H1 (cell line): Measurements from ENCODE around the gene LCP1. TPM values are rescaled to one million over a fixed set of nuclear protein-coding genes. Genes with fewer than 3 reads are reported as not detected.

Experiments used
- CTCF ChIA-PET: fragments of 300-600 bp; sonication (Branson Sonifier 250); formaldehyde crosslinking; loops from one replicate; lab custom pipeline; 2021; ENCODE audit not compliant: partially characterized antibody; lab: Charles Lee
- POLR2A ChIA-PET: fragments of 300-600 bp; sonication (Branson Sonifier 250); formaldehyde crosslinking; loops from one replicate; lab custom pipeline; 2021; ENCODE audit warnings: inconsistent platforms; ENCODE audit not compliant: partially characterized antibody; lab: Charles Lee
- DNase-seq, 2 experiments: peaks; one replicate each; pipeline versions ENCODE4 v3.0.0 to v3.0.0-alpha.2; 2010 to 2022; ENCODE audit warnings: low spot score in 2 of 2, low read depth in 1 of 2, mixed read lengths in 1 of 2
- FAIRE-seq: peaks from 2 replicates; lab custom pipeline; 2011; peaks lifted over from hg19 to GRCh38; lab: Jason Lieb, UNC
- H2AFZ ChIP-seq: 2 replicates; pipeline ENCODE4 v1.8.1; 2012; ENCODE audit warnings: low read length, inconsistent platforms
- H2AK5ac ChIP-seq: 2 replicates; pipeline ENCODE4 v1.6.1; 2013; ENCODE audit warnings: low read depth, low read length
- H2BK120ac ChIP-seq: replicated peaks from 2 replicates; pipeline ENCODE3; 2013; ENCODE audit warnings: low read depth, low read length, inconsistent platforms
- H2BK12ac ChIP-seq: 2 replicates; pipeline ENCODE4 v1.6.1; 2013; ENCODE audit warnings: low read depth, low read length
- H2BK15ac ChIP-seq: 2 replicates; pipeline ENCODE4 v1.6.1; 2013; ENCODE audit warnings: low read length
- H2BK20ac ChIP-seq: 2 replicates; pipeline ENCODE4 v1.6.1; 2013; ENCODE audit warnings: low read length
- H2BK5ac ChIP-seq: 2 replicates; pipeline ENCODE4 v1.6.1; 2013; ENCODE audit warnings: low read depth, low read length
- H3K14ac ChIP-seq: 2 replicates; pipeline ENCODE4 v1.6.1; 2013; ENCODE audit warnings: inconsistent platforms; ENCODE audit not compliant: insufficient read length
- H3K18ac ChIP-seq: 2 replicates; pipeline ENCODE4 v1.6.1; 2013; ENCODE audit warnings: low read length; ENCODE audit errors: extremely low read depth
- H3K23ac ChIP-seq: 2 replicates; pipeline ENCODE4 v1.6.1; 2013; ENCODE audit warnings: inconsistent platforms; ENCODE audit not compliant: insufficient read length
- H3K23me2 ChIP-seq: 2 replicates; pipeline ENCODE4 v1.6.1; 2013; ENCODE audit warnings: low read depth, low read length
- H3K27ac ChIP-seq: 2 replicates; pipeline ENCODE4 v1.6.1; 2011; ENCODE audit warnings: low read depth, low read length, inconsistent platforms
- H3K27me3 ChIP-seq, 4 experiments: replicated peaks in 1 of 4; 1 replicate in 1 of 4; 2 replicates in 3 of 4; pipeline versions ENCODE4 v1.6.1 to v1.8.1; 2011 to 2013; ENCODE audit warnings: low read length in 3 of 4, mild to moderate bottlenecking in 3 of 4, inconsistent platforms in 2 of 4, mixed read lengths in 2 of 4, moderate library complexity in 1 of 4; ENCODE audit not compliant: control insufficient read depth in 3 of 4, insufficient read depth in 3 of 4; ENCODE audit errors: extremely low read depth in 1 of 4
- H3K36me3 ChIP-seq, 4 experiments: 2 replicates each; pipeline versions ENCODE4 v1.6.1 to v1.8.1; 2011 to 2013; ENCODE audit warnings: mild to moderate bottlenecking in 4 of 4, low read length in 3 of 4, moderate library complexity in 2 of 4, control low read depth in 1 of 4, inconsistent platforms in 1 of 4; ENCODE audit not compliant: insufficient read depth in 4 of 4, control insufficient read depth in 2 of 4
- H3K4ac ChIP-seq: replicated peaks from 2 replicates; pipeline ENCODE3; 2013; ENCODE audit warnings: low read length, low read depth, mixed read lengths, inconsistent platforms; ENCODE audit not compliant: insufficient read length
- H3K4me1 ChIP-seq, 4 experiments: replicated peaks in 1 of 4; 1 replicate in 1 of 4; 2 replicates in 3 of 4; pipeline versions ENCODE4 v1.6.1 to v1.8.1; 2011 to 2013; ENCODE audit warnings: low read length in 3 of 4, inconsistent platforms in 2 of 4, mixed read lengths in 1 of 4; ENCODE audit not compliant: insufficient read depth in 4 of 4, control insufficient read depth in 3 of 4
- H3K4me2 ChIP-seq, 2 experiments: 2 replicates each; pipeline versions ENCODE4 v1.6.1 to v1.8.1; 2011 to 2013; ENCODE audit warnings: low read depth in 2 of 2, low read length in 2 of 2, control low read depth in 1 of 2, inconsistent platforms in 1 of 2, mild to moderate bottlenecking in 1 of 2; ENCODE audit not compliant: insufficient read depth in 1 of 2
- H3K4me3 ChIP-seq, 4 experiments: fragments of 200-600, 300-600 bp in 1 of 4; sonication (generic), shearing (Covaris generic), sonication (Bioruptor Twin) in 1 of 4; 2 replicates each; pipeline versions ENCODE4 v1.5.1 to v1.8.1; 2011 to 2016; ENCODE audit warnings: low read length in 4 of 4, low read depth in 3 of 4, control low read depth in 2 of 4, inconsistent platforms in 2 of 4, mild to moderate bottlenecking in 2 of 4, mixed read lengths in 1 of 4, moderate library complexity in 1 of 4; ENCODE audit not compliant: insufficient read depth in 2 of 4; ENCODE audit errors: extremely low read depth in 1 of 4
- H3K56ac ChIP-seq: replicated peaks from 2 replicates; pipeline ENCODE3; 2013; ENCODE audit warnings: low read depth, mild to moderate bottlenecking, mixed read lengths, low read length, inconsistent platforms; ENCODE audit not compliant: insufficient read length
- H3K79me1 ChIP-seq: 2 replicates; pipeline ENCODE4 v1.6.1; 2013; ENCODE audit warnings: low read depth, low read length, control low read depth
- H3K79me2 ChIP-seq, 2 experiments: 2 replicates each; pipeline versions ENCODE4 v1.6.1 to v1.8.1; 2012 to 2013; ENCODE audit warnings: low read length in 2 of 2, mild to moderate bottlenecking in 2 of 2, inconsistent platforms in 1 of 2; ENCODE audit not compliant: insufficient read depth in 2 of 2, control insufficient read depth in 1 of 2
- H3K9ac ChIP-seq, 4 experiments: replicated peaks in 1 of 4; 1 replicate in 1 of 4; 2 replicates in 3 of 4; pipeline versions ENCODE4 v1.6.1 to v1.8.1; 2011 to 2013; ENCODE audit warnings: low read depth in 3 of 4, low read length in 3 of 4, control low read depth in 2 of 4, mild to moderate bottlenecking in 2 of 4, moderate library complexity in 2 of 4, inconsistent platforms in 1 of 4; ENCODE audit errors: extremely low read depth in 1 of 4
- H3K9me3 ChIP-seq, 2 experiments: 2 replicates each; pipeline versions ENCODE4 v1.6.1 to v1.8.1; 2012 to 2013; ENCODE audit warnings: mild to moderate bottlenecking in 2 of 2, moderate library complexity in 2 of 2, control low read depth in 1 of 2, inconsistent platforms in 1 of 2, low read depth in 1 of 2, low read length in 1 of 2, mixed read lengths in 1 of 2; ENCODE audit not compliant: insufficient read depth in 2 of 2
- H4K20me1 ChIP-seq, 2 experiments: replicated peaks in 1 of 2; 2 replicates each; pipeline versions ENCODE3 to v1.8.1; 2011 to 2013; ENCODE audit warnings: inconsistent platforms in 2 of 2, low read length in 2 of 2, mild to moderate bottlenecking in 1 of 2; ENCODE audit not compliant: insufficient read depth in 2 of 2, control insufficient read depth in 1 of 2
- H4K5ac ChIP-seq: 2 replicates; pipeline ENCODE4 v1.6.1; 2013; ENCODE audit warnings: low read length, low read depth, mixed read lengths, inconsistent platforms; ENCODE audit not compliant: insufficient read length
- H4K8ac ChIP-seq: 2 replicates; pipeline ENCODE4 v1.8.0; 2013; ENCODE audit warnings: mild to moderate bottlenecking, moderate library complexity, low read length, inconsistent platforms; ENCODE audit not compliant: insufficient read depth; ENCODE audit errors: extremely low read depth
- H4K91ac ChIP-seq: replicated peaks from 2 replicates; pipeline ENCODE3; 2013; ENCODE audit warnings: low read length, mixed read lengths, inconsistent platforms; ENCODE audit not compliant: insufficient read length
- BCL11A ChIP-seq, 2 experiments: IDR thresholded peaks; one replicate each; pipeline ENCODE4 v1.6.1; 2011; ENCODE audit warnings: low read depth in 2 of 2, low read length in 2 of 2, mild to moderate bottlenecking in 2 of 2
- EP300 ChIP-seq, 2 experiments: IDR thresholded peaks; 1 replicate in 1 of 2; 2 replicates in 1 of 2; pipeline ENCODE4 v1.6.1; 2011 to 2012; ENCODE audit warnings: low read depth in 2 of 2, low read length in 2 of 2, mild to moderate bottlenecking in 2 of 2, borderline replicate concordance in 1 of 2, inconsistent platforms in 1 of 2, moderate library complexity in 1 of 2
- GTF2F1 ChIP-seq: IDR thresholded peaks from 2 replicates; pipeline ENCODE4 v1.6.1; 2012; ENCODE audit warnings: low read depth, low read length, improper control_type of control experiment, borderline replicate concordance
- HDAC6 ChIP-seq: IDR thresholded peaks from one replicate; pipeline ENCODE4 v1.7.1; 2012; ENCODE audit warnings: low read depth, mild to moderate bottlenecking, inconsistent platforms, low read length, moderate library complexity
- RNF2 ChIP-seq: fragments of 200-900, 300-1000 bp; sonication (generic); IDR thresholded peaks from 2 replicates; pipeline ENCODE4 v1.7.1; 2016; ENCODE audit warnings: borderline replicate concordance, low read depth, mild to moderate bottlenecking, antibody characterized with exemption, low read length; ENCODE audit not compliant: poor library complexity, severe bottlenecking; ENCODE audit errors: missing control alignments
- SAP30 ChIP-seq: fragments of 300-600 bp; sonication (generic); IDR thresholded peaks from 2 replicates; pipeline ENCODE4 v1.7.1; 2012; ENCODE audit warnings: low read length, moderate library complexity, mild to moderate bottlenecking, inconsistent platforms; ENCODE audit not compliant: insufficient read depth, insufficient replicate concordance
- SP4 ChIP-seq: IDR thresholded peaks from 2 replicates; pipeline ENCODE4 v1.6.1; 2012; ENCODE audit warnings: low read length, inconsistent platforms
- TBP ChIP-seq: IDR thresholded peaks from 2 replicates; pipeline ENCODE4 v1.6.1; 2011; ENCODE audit warnings: low read depth, low read length, improper control_type of control experiment
- WGBS, 2 experiments: shearing (Covaris generic) in 1 of 2; methylation state at CpG; one replicate each; pipeline versions ENCODE4 v1.1.6 to v1.1.7; 2013 to 2015; ENCODE audit warnings: low lambda C conversion rate in 2 of 2, mixed read lengths in 2 of 2, inconsistent platforms in 1 of 2, low coverage in 1 of 2, missing lambda C conversion rate in 1 of 2; ENCODE audit not compliant: insufficient replicate concordance in 2 of 2, insufficient coverage in 1 of 2, insufficient read length in 1 of 2; ENCODE audit errors: extremely low coverage in 1 of 2, missing lambda C conversion rate in 1 of 2; 5-methylcytosine and 5-hydroxymethylcytosine counted together
- polyA plus RNA-seq, 7 experiments: library from polyadenylated mRNA; depleted of rRNA in 3 of 7; stranded (reverse) in 5 of 7; unstranded in 2 of 7; fragments of >200 nt in 5 of 7; fragments of 200-250 nt in 2 of 7; gene quantifications; 1 replicate in 5 of 7; 2 replicates in 1 of 7; 4 replicates in 1 of 7; pipeline versions ENCODE4 v1.2.1 to v1.2.3, GENCODE V29; 2011 to 2013; ENCODE audit warnings: missing spikeins in 2 of 7, mixed read lengths in 2 of 7
- total RNA-seq: library from RNA; stranded (reverse); fragmentation: NEBNext Ultra II Directional; extraction: Animal tissue kit (Norgen Biotek cat#: 25700); gene quantifications from 2 replicates; pipeline ENCODE4 v1.2.1, GENCODE V29; 2021

Gene LCP1
- total and polyA plus RNA-seq, 2 of the 8 experiments (the other 6 are each of a cell fraction or from before 2014, with no cell fraction given), result 0.65 to 4.3 TPM

GRCh38 chr13:46211116-46211482 is 29.1 kb upstream of the LCP1 start:
- Histone ChIP-seq H3K18ac (no peak overlapping the region), H2BK12ac (no peak overlapping the region), H3K23ac (no peak overlapping the region), H3K79me2 (no peaks in the 10 kb centered on the region), H3K4ac (no peak overlapping the region), H4K91ac (no peak overlapping the region), H2BK20ac (no peak overlapping the region), H3K9me3 (no peaks in the 10 kb centered on the region), H2BK15ac (no peak overlapping the region), H4K8ac (no peak overlapping the region), H2AK5ac (no peak overlapping the region), H3K36me3 (no peaks in the 10 kb centered on the region), H2BK120ac (no peak overlapping the region), H3K9ac (no peak overlapping the region), H3K56ac (no peak overlapping the region), H2BK5ac (no peak overlapping the region), H3K4me1 (peaks cover 0 to 8% (median 5%) of the 10 kb centered on the region in 4 experiments; a peak in 4 of 7 replicates), H4K5ac (no peak overlapping the region), H3K14ac (no peak overlapping the region), H2AFZ (peak overlapping the region; percentile 93), H3K27me3 (peaks cover 2 to 8% (median 4%) of the 10 kb centered on the region in 4 experiments), H3K4me3 (peak overlapping the region; percentile 38 to 61 (median 50); a peak in 5 of 8 replicates), H3K27ac (no peak overlapping the region), H4K20me1 (no peaks in the 10 kb centered on the region), H3K4me2 (peak overlapping the region; percentile 84 to 85; a peak in 3 of 4 replicates), H3K79me1 (no peaks in the 10 kb centered on the region), H3K23me2 (peaks cover 6% of the 10 kb centered on the region)
- WGBS, 2 experiments, result 70% methylated on average over 9 of the region's 9 CpGs; no CpG with 5 or more reads in 1 of the 2 experiments
- FAIRE-seq (no peak), DNase-seq (no peak)
- no peak for TF ChIP-seq RNF2
- no peak for TF ChIP-seq HDAC6
- TF ChIP-seq BCL11A (IDR thresholded peaks at IDR 0.05; ENCODE audit: low read depth in 2 of 2, low read length in 2 of 2), result no peak
- TF ChIP-seq SP4, result no peak
- TF ChIP-seq EP300 (IDR thresholded peaks at IDR 0.05; ENCODE audit: borderline replicate concordance in 1 of 2, low read depth in 2 of 2, low read length in 2 of 2), result no peak
- TF ChIP-seq GTF2F1, result no peak
- TF ChIP-seq SAP30, result no peak
- TF ChIP-seq TBP, result no peak
- ChIA-PET CTCF (interaction anchor here (0.6 kb wide), 1 partner anchor 31 kb away, joined by 3 read pairs; no protein-coding TSS in a partner anchor), POLR2A (no interaction called here)
